Suprapubic skin (tissue), 4 donors: ENCODE measurements around the gene NFYC. TPM values are rescaled to one million over a fixed set of nuclear protein-coding genes. Genes with fewer than 3 reads are reported as not detected.

Experiments used
- DNase-seq, 2 donors: peaks; one replicate each; pipeline ENCODE4 v3.0.0-alpha.2; 2019; ENCODE audit warnings: low spot score in 2 of 2
- H3K27ac ChIP-seq: fragments of 200-600 bp; sonication (generic); one replicate; pipeline ENCODE4 v1.5.1; 2019
- H3K27me3 ChIP-seq: fragments of 200-600 bp; sonication (generic); one replicate; pipeline ENCODE4 v1.5.1; 2019
- H3K36me3 ChIP-seq: fragments of 200-600 bp; sonication (generic); one replicate; pipeline ENCODE4 v1.5.1; 2019
- H3K4me1 ChIP-seq: fragments of 200-600 bp; sonication (generic); one replicate; pipeline ENCODE4 v1.5.1; 2019
- H3K4me3 ChIP-seq: fragments of 200-600 bp; sonication (generic); one replicate; pipeline ENCODE4 v1.5.1; 2019; ENCODE audit warnings: mild to moderate bottlenecking
- H3K9me3 ChIP-seq: fragments of 200-600 bp; sonication (generic); one replicate; pipeline ENCODE4 v1.5.1; 2019
- CTCF ChIP-seq, 2 donors: fragments of 200-600 bp in 1 of 2; fragments of 450-650 bp in 1 of 2; sonication (generic) in 1 of 2; IDR thresholded peaks; one replicate each; pipeline ENCODE4 v1.5.1; 2016 to 2019; ENCODE audit warnings: antibody characterized with exemption in 2 of 2, mild to moderate bottlenecking in 1 of 2, moderate library complexity in 1 of 2
- EP300 ChIP-seq: sonication (generic); formaldehyde crosslinking; IDR thresholded peaks from one replicate; pipeline ENCODE4 v1.6.1; 2017; ENCODE audit warnings: antibody characterized with exemption
- POLR2A ChIP-seq, 2 donors: fragments of 450-650 bp; IDR thresholded peaks; one replicate each; pipeline ENCODE4 v1.6.1; 2017; ENCODE audit warnings: antibody characterized with exemption in 2 of 2, mild to moderate bottlenecking in 2 of 2, moderate library complexity in 2 of 2
- POLR2AphosphoS5 ChIP-seq, 3 donors: sonication (generic); formaldehyde crosslinking; IDR thresholded peaks; one replicate each; pipeline ENCODE4 v1.6.1; 2017; ENCODE audit warnings: antibody characterized with exemption in 3 of 3
- WGBS: methylation state at CpG from one replicate; pipeline ENCODE4 v1.1.5; 2018; 5-methylcytosine and 5-hydroxymethylcytosine counted together
- total RNA-seq, 4 donors: library from RNA; depleted of rRNA; stranded (reverse); fragments of >200 nt; gene quantifications; one replicate each; pipeline ENCODE4 v1.1.0, GENCODE V29; 2016

The NFYC gene
- total RNA-seq, 4 donors from 2014 or later, result 62.9 to 111 (median 83.5) TPM

GRCh38 chr1:40798366-40799281 lies 107.1 kb downstream of the NFYC start:
- Histone ChIP-seq H3K27me3 (no peaks in the 10 kb centered on the region), H3K9me3 (no peaks in the 10 kb centered on the region), H3K27ac (no peak overlapping the region), H3K4me3 (no peak overlapping the region), H3K36me3 (no peaks in the 10 kb centered on the region), H3K4me1 (peaks cover 24% of the 10 kb centered on the region)
- WGBS, result 86% methylated on average over 4 of the region's 8 CpGs
- TF ChIP-seq EP300 (no peak), POLR2A (IDR thresholded peaks at IDR 0.05) (no peak), POLR2AphosphoS5 (IDR thresholded peaks at IDR 0.05) (no peak), CTCF (IDR thresholded peaks at IDR 0.05) (no peak)
- no peak for DNase-seq

GRCh38 chr1:40799351-40799867 lies 107.9 kb downstream of the NFYC start:
- Histone ChIP-seq H3K27me3 (no peaks in the 10 kb centered on the region), H3K4me1 (peaks cover 24% of the 10 kb centered on the region), H3K36me3 (no peaks in the 10 kb centered on the region), H3K9me3 (no peaks in the 10 kb centered on the region), H3K4me3 (no peak overlapping the region), H3K27ac (no peak overlapping the region)
- TF ChIP-seq EP300, result no peak
- WGBS, result 58% methylated on average over 5 of the region's 9 CpGs
- DNase-seq, result no peak

DNA sequence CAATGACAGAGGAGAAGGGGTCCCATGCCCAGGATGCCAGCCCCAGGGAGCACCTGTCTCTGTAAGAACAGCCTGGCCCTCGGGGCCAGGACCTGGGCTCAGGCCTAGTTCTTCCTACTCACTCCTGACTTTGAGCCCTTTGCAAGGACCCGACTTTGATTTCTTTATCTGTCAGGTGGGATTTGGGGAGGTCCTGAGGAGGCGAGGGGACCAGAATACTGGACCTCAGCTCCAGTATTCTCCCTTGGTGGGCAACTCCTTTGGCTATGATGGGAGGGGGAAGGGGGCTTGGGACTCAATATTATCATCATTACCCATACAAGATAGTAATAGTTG lies 110.2 kb downstream of the NFYC start:
- no peak for TF ChIP-seq CTCF (IDR thresholded peaks at IDR 0.05)
- no peak for TF ChIP-seq POLR2AphosphoS5 (IDR thresholded peaks at IDR 0.05)
- TF ChIP-seq EP300, result no peak
- TF ChIP-seq POLR2A (IDR thresholded peaks at IDR 0.05), result no peak
- H3K4me1 ChIP-seq, result peaks cover 26% of the 10 kb centered on the region

DNA sequence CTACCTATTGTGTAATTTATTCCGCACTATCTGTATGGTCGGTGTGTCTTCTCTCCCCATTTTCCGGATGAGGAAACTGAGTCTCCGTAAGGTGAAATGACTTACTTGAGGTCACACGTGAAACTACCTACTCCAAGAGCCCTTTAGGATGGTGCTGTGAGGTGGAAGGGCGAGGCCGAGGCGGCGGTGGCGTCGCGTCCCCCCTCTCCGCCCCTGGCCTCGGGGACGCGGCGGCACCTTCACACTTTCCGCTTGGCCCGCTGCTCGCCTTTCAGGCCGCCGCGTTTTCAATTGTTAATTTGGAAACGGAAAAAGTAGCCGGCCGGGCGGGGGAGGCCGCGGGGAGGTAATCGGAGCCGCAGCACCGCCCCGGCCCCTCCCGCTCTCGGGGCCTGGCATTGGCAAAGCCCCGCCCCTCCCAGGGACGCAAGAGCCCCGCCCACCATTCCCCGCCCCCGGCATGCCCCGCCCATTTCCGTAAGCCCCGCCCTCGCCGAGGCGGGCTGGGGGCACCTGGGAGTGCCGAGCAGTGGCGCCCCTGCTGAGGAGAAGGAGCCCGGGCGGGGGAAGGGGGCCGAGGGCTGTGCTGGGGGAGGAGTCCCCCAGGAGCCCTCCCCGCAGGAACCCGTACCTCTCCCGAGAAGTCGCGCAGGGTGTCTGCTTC lies 110.7 kb downstream of the NFYC start:
- no peaks in the 10 kb centered on the region for H3K27me3 ChIP-seq
- DNase-seq, result peak; percentile 87 to 89
- H3K27ac ChIP-seq, result peak overlapping the region; percentile 61
- H3K4me3 ChIP-seq, result peak overlapping the region; percentile 51
- 13% methylated on average over 12 of the region's 56 CpGs for WGBS
- no peaks in the 10 kb centered on the region for H3K36me3 ChIP-seq
- TF ChIP-seq CTCF (IDR thresholded peaks at IDR 0.05), result no peak
- TF ChIP-seq POLR2AphosphoS5 (IDR thresholded peaks at IDR 0.05), result no peak
- TF ChIP-seq POLR2A (IDR thresholded peaks at IDR 0.05), result no peak
- no peak for TF ChIP-seq EP300
- H3K9me3 ChIP-seq, result no peaks in the 10 kb centered on the region
- peaks cover 31% of the 10 kb centered on the region for H3K4me1 ChIP-seq

More for the DNA sequence above, 110.2 kb downstream of the NFYC start:
- Histone ChIP-seq H3K36me3 (no peaks in the 10 kb centered on the region), H3K4me3 (peak overlapping the region; percentile 51), H3K27me3 (no peaks in the 10 kb centered on the region), H3K9me3 (no peaks in the 10 kb centered on the region), H3K27ac (peak overlapping the region; percentile 61)
- DNase-seq, result no peak
- WGBS, result 76% methylated on average over 2 of the region's 3 CpGs

DNA sequence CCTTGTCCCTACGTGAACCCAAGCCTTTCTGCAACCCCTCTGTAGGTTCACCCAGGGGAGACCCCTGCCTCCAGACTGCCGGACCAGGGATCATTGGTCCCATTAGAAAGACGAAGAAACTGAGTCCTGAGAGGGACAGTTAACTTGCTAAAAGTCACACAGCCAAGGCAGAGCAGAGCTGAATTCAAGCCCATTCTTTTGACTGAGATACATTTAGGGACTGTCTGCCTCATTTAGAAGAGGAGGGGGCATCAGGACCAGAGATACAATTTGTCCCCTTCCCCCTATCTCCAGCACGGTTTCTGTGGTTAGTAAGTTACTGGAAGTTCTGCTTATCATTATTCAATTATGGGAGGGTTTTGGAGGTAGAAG lies 111.2 kb downstream of the NFYC start:
- Histone ChIP-seq H3K4me3 (peak overlapping the region; percentile 51), H3K4me1 (peaks cover 36% of the 10 kb centered on the region), H3K9me3 (no peaks in the 10 kb centered on the region), H3K27me3 (no peaks in the 10 kb centered on the region), H3K36me3 (no peaks in the 10 kb centered on the region), H3K27ac (peak overlapping the region; percentile 61)
- no peak for DNase-seq
- 59% methylated on average over 4 of the region's 4 CpGs for WGBS
- no peak for TF ChIP-seq POLR2A (IDR thresholded peaks at IDR 0.05)
- TF ChIP-seq CTCF (IDR thresholded peaks at IDR 0.05), result no peak
- TF ChIP-seq EP300, result no peak
- no peak for TF ChIP-seq POLR2AphosphoS5 (IDR thresholded peaks at IDR 0.05)
